Measurements from ENCODE around the gene USO1.

GRCh38 chr4:75686346-75686745, 38.0 kb upstream of the USO1 start:
- no peak for TF ChIP-seq CTCF (IDR thresholded peaks at IDR 0.05)
- no peak for TF ChIP-seq POLR2A (IDR thresholded peaks at IDR 0.05)
